ENCODE results near the gene PDIA2.

The PDIA2 gene

GRCh38 chr16:283033-283805, at the start of gene PDIA2:
PDIA2 (plus strand) TSS chr16:283164; CDS start chr16:283170, 6 bp downstream.
- in situ Hi-C loops (cut with MboI; ENCODE audit: low sequenced_read_pairs, unreplicated experiment), result no loop called here
- no peak for DNase-seq (ENCODE audit: low spot score)
- no peak for TF ChIP-seq CTCF (IDR thresholded peaks at IDR 0.05; ENCODE audit: borderline replicate concordance, control extremely low read depth, extremely low read depth, insufficient read depth, missing control alignments)

GRCh38 chr16:234468-235305, 48.3 kb upstream of the PDIA2 start, which contains the start of gene FAM234A:
FAM234A (plus strand) TSS chr16:234821; CDS start chr16:254414, 19,593 bp downstream.
- in situ Hi-C loops (cut with MboI; ENCODE audit: low sequenced_read_pairs, unreplicated experiment), result no loop called here
- DNase-seq (ENCODE audit: low spot score), result peak; percentile 97
- TF ChIP-seq CTCF (IDR thresholded peaks at IDR 0.05; ENCODE audit: borderline replicate concordance, control extremely low read depth, extremely low read depth, insufficient read depth, missing control alignments), result peak; percentile 53

- in situ Hi-C loops (cut with MboI; ENCODE audit: low sequenced_read_pairs, unreplicated experiment), result no loop called here
- DNase-seq (ENCODE audit: low spot score), result peak; percentile 38
- TF ChIP-seq CTCF (IDR thresholded peaks at IDR 0.05; ENCODE audit: borderline replicate concordance, control extremely low read depth, extremely low read depth, insufficient read depth, missing control alignments), result no peak
These were observed 43.1 kb upstream of the PDIA2 start for GRCh38 chr16:239948-240277.

- in situ Hi-C loops (cut with MboI; ENCODE audit: low sequenced_read_pairs, unreplicated experiment), result no loop called here
- DNase-seq (ENCODE audit: low spot score), result no peak
- TF ChIP-seq CTCF (IDR thresholded peaks at IDR 0.05; ENCODE audit: borderline replicate concordance, control extremely low read depth, extremely low read depth, insufficient read depth, missing control alignments), result no peak
These were observed 42.4 kb upstream of the PDIA2 start for GRCh38 chr16:240559-240958.

GRCh38 chr16:242281-242680, 40.7 kb upstream of the PDIA2 start:
- DNase-seq (ENCODE audit: low spot score), result no peak
- TF ChIP-seq CTCF (IDR thresholded peaks at IDR 0.05; ENCODE audit: borderline replicate concordance, control extremely low read depth, extremely low read depth, insufficient read depth, missing control alignments), result no peak
- in situ Hi-C loops (cut with MboI; ENCODE audit: low sequenced_read_pairs, unreplicated experiment), result no loop called here

GRCh38 chr16:243348-243747, 39.6 kb upstream of the PDIA2 start:
- DNase-seq (ENCODE audit: low spot score), result no peak
- in situ Hi-C loops (cut with MboI; ENCODE audit: low sequenced_read_pairs, unreplicated experiment), result no loop called here
- no peak for TF ChIP-seq CTCF (IDR thresholded peaks at IDR 0.05; ENCODE audit: borderline replicate concordance, control extremely low read depth, extremely low read depth, insufficient read depth, missing control alignments)
